Transverse colon (tissue), 4 donors: ENCODE results near the gene POC1B. TPM values are rescaled to one million over a fixed set of nuclear protein-coding genes. Genes with fewer than 3 reads are reported as not detected.

ENCODE experiments used
- DNase-seq: peaks from one replicate; pipeline ENCODE4 v3.0.0-alpha.2; 2019
- H3K27ac ChIP-seq, 4 donors: fragments of 200-600 bp; sonication (generic); 2 replicates each; pipeline ENCODE4 v1.5.1; 2016 to 2018; ENCODE audit warnings: inconsistent platforms in 4 of 4
- H3K27me3 ChIP-seq: fragments of 200-600 bp; sonication (generic); 2 replicates; pipeline ENCODE4 v1.5.1; 2017; ENCODE audit warnings: inconsistent platforms
- H3K36me3 ChIP-seq, 4 donors: fragments of 200-600 bp; sonication (generic); 2 replicates each; pipeline ENCODE4 v1.5.1; 2017 to 2019; ENCODE audit warnings: inconsistent platforms in 4 of 4
- H3K4me1 ChIP-seq, 4 donors: fragments of 200-600 bp; sonication (generic); 2 replicates each; pipeline ENCODE4 v1.5.1; 2017 to 2020; ENCODE audit warnings: inconsistent platforms in 4 of 4
- H3K4me3 ChIP-seq, 4 donors: fragments of 200-600 bp; sonication (generic); 1 replicate in 1 of 4; 2 replicates in 3 of 4; pipeline versions ENCODE4 v1.5.1 to v1.6.1; 2017 to 2019; ENCODE audit warnings: inconsistent platforms in 4 of 4
- H3K9me3 ChIP-seq, 2 donors: fragments of 200-600 bp; sonication (generic); 2 replicates each; pipeline ENCODE4 v1.5.1; 2017 to 2019; ENCODE audit warnings: inconsistent platforms in 2 of 2
- CTCF ChIP-seq, 5 experiments: fragments of 200-600 bp in 3 of 5; fragments of 450-650 bp in 2 of 5; sonication (generic) in 3 of 5; IDR thresholded peaks; 1 replicate in 2 of 5; 2 replicates in 3 of 5; pipeline ENCODE4 v1.5.1; 2016 to 2017; ENCODE audit warnings: antibody characterized with exemption in 5 of 5, inconsistent platforms in 3 of 5, mild to moderate bottlenecking in 2 of 5, moderate library complexity in 1 of 5
- EP300 ChIP-seq: sonication (generic); formaldehyde crosslinking; IDR thresholded peaks from one replicate; pipeline ENCODE4 v1.6.1; 2017; ENCODE audit warnings: antibody characterized with exemption, low read depth
- POLR2A ChIP-seq: fragments of 450-650 bp; IDR thresholded peaks from one replicate; pipeline ENCODE4 v1.6.1; 2016; ENCODE audit warnings: antibody characterized with exemption, mild to moderate bottlenecking, moderate library complexity
- POLR2AphosphoS5 ChIP-seq, 3 donors: sonication (generic); formaldehyde crosslinking; IDR thresholded peaks; one replicate each; pipeline ENCODE4 v1.6.1; 2016; ENCODE audit warnings: antibody characterized with exemption in 3 of 3
- WGBS, 2 donors: methylation state at CpG; one replicate each; pipeline ENCODE4 v1.1.5; 2018; ENCODE audit warnings: low coverage in 1 of 2; 5-methylcytosine and 5-hydroxymethylcytosine counted together
- in situ Hi-C, 4 donors: fragments of 200-750 bp; cut with MboI; loops; one replicate each; pipeline versions ENCODE4 v1.15.0 to v1.15.1; 2017; ENCODE audit warnings: low sequenced_read_pairs in 3 of 4, low pct_ligation_motif_present in 1 of 4, low pct_unique_long_range_greater_than_20kb in 1 of 4
- intact Hi-C: fragments of 100-400 bp; cut with DNase I; formaldehyde crosslinking; loops from one replicate; pipeline ENCODE4 v1.15.1; 2023; ENCODE audit warnings: low total_unique reads
- total RNA-seq, 4 donors: library from RNA; depleted of rRNA; stranded (reverse); fragments of >200 nt; gene quantifications; one replicate each; pipeline ENCODE4 v1.1.0, GENCODE V29; 2016

POC1B gene
- total RNA-seq, 4 donors from 2014 or later, result 7.8 to 68.5 (median 33.8) TPM

- peaks cover 0 to 5% (median 0%) of the 10 kb centered on the region in 4 donors for H3K36me3 ChIP-seq
- H3K4me3 ChIP-seq, result no peak overlapping the region
- no peak for DNase-seq
- intact Hi-C loops, result no loop called here
- no peaks in the 10 kb centered on the region for H3K9me3 ChIP-seq
- H3K27me3 ChIP-seq, result no peaks in the 10 kb centered on the region
- in situ Hi-C loops, result no loop called here
- H3K27ac ChIP-seq, result no peak overlapping the region
- no peaks in the 10 kb centered on the region for H3K4me1 ChIP-seq
- 97 to 98% methylated on average over 3 of the region's 3 CpGs for WGBS, 2 donors
- TF ChIP-seq POLR2A (no peak), CTCF (IDR thresholded peaks at IDR 0.05) (no peak), EP300 (no peak), POLR2AphosphoS5 (IDR thresholded peaks at IDR 0.05) (no peak)
These were observed 96.3 kb downstream of the POC1B start for GRCh38 chr12:89429528-89429927.

GRCh38 chr12:89427508-89428156 is 98.2 kb downstream of the POC1B start:
- Histone ChIP-seq H3K4me3 (no peak overlapping the region), H3K36me3 (peaks cover 0 to 7% (median 0%) of the 10 kb centered on the region in 4 donors), H3K27ac (no peak overlapping the region), H3K27me3 (no peaks in the 10 kb centered on the region), H3K9me3 (no peaks in the 10 kb centered on the region), H3K4me1 (no peaks in the 10 kb centered on the region)
- 48 to 57% methylated on average over 3 of the region's 3 CpGs for WGBS, 2 donors
- in situ Hi-C loops (no loop called here), intact Hi-C loops (no loop called here)
- DNase-seq, result no peak
- TF ChIP-seq EP300 (no peak), CTCF (IDR thresholded peaks at IDR 0.05) (no peak), POLR2AphosphoS5 (IDR thresholded peaks at IDR 0.05) (no peak), POLR2A (no peak)

GRCh38 chr12:89424846-89425245 is 101.0 kb downstream of the POC1B start:
- Histone ChIP-seq H3K9me3 (no peaks in the 10 kb centered on the region), H3K36me3 (peaks cover 0 to 7% (median 0%) of the 10 kb centered on the region in 4 donors), H3K4me3 (no peak overlapping the region), H3K4me1 (no peaks in the 10 kb centered on the region), H3K27me3 (no peaks in the 10 kb centered on the region), H3K27ac (no peak overlapping the region)
- WGBS, 2 donors, result 92 to 94% methylated on average over 2 of the region's 2 CpGs
- in situ Hi-C loops, result no loop called here
- intact Hi-C loops, result no loop called here
- TF ChIP-seq POLR2A, result no peak
- no peak for TF ChIP-seq CTCF (IDR thresholded peaks at IDR 0.05)
- TF ChIP-seq EP300, result no peak
- TF ChIP-seq POLR2AphosphoS5 (IDR thresholded peaks at IDR 0.05), result no peak
- DNase-seq, result no peak

- in situ Hi-C loops (no loop called here), intact Hi-C loops (no loop called here)
- H3K27me3 ChIP-seq, result no peaks in the 10 kb centered on the region
- peaks cover 0 to 7% (median 0%) of the 10 kb centered on the region in 4 donors for H3K36me3 ChIP-seq
- H3K9me3 ChIP-seq, result no peaks in the 10 kb centered on the region
- TF ChIP-seq POLR2AphosphoS5 (IDR thresholded peaks at IDR 0.05) (no peak), CTCF (IDR thresholded peaks at IDR 0.05) (no peak), EP300 (no peak), POLR2A (no peak)
- no peak for DNase-seq
- H3K4me1 ChIP-seq, result no peaks in the 10 kb centered on the region
- no peak overlapping the region for H3K27ac ChIP-seq
- H3K4me3 ChIP-seq, result no peak overlapping the region
These were observed 101.5 kb downstream of the POC1B start for GRCh38 chr12:89424389-89424788.
